ENCODE measurements around the gene CYP3A7. TPM values are rescaled to one million over a fixed set of nuclear protein-coding genes. Genes with fewer than 3 reads are reported as not detected.

The CYP3A7 gene
- total and polyA plus RNA-seq, 9 of the 15 experiments (the other 6 are each of a cell fraction or from before 2014, with no cell fraction given), result 0.20 TPM; not detected in 8

DNA sequence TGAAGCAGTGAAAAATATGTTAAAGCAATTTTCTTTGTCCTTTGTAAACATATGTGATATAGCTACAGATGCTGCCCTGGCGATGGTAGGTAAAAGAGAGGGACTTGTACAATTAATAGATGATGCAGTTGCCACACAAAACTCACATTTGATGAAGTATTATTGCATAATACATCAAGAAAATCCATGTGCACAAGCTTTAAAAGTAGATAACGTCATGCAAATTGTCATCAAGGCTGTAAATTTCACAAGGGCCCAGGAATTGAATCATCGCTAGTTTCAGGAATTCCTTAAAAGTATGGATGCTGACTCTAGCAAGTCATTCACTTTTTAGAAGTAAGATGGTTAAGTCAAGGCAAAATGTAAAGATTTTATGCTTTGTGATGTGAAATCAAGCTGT lies 65.2 kb downstream of the CYP3A7 start (continued):
- TF ChIP-seq, protein P1, sequence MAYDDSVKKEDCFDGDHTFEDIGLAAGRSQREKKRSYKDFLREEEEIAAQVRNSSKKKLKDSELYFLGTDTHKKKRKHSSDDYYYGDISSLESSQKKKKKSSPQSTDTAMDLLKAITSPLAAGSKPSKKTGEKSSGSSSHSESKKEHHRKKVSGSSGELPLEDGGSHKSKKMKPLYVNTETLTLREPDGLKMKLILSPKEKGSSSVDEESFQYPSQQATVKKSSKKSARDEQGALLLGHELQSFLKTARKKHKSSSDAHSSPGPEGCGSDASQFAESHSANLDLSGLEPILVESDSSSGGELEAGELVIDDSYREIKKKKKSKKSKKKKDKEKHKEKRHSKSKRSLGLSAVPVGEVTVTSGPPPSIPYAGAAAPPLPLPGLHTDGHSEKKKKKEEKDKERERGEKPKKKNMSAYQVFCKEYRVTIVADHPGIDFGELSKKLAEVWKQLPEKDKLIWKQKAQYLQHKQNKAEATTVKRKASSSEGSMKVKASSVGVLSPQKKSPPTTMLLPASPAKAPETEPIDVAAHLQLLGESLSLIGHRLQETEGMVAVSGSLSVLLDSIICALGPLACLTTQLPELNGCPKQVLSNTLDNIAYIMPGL (CRISPR knock-in tag; IDR thresholded peaks at IDR 0.05), result no peak
- TF ChIP-seq CTCFL (IDR thresholded peaks at IDR 0.05; ENCODE audit: borderline replicate concordance, insufficient read depth, low read depth, low read length, poor library complexity, severe bottlenecking) (no peak), RB1 (IDR thresholded peaks at IDR 0.05; ENCODE audit: low read depth) (no peak), ARID1B (IDR thresholded peaks at IDR 0.05) (peak; percentile 67), ZNF121 (CRISPR knock-in tag; conservative IDR thresholded peaks at IDR 0.05) (no peak), ZNF282 (CRISPR knock-in tag; IDR thresholded peaks at IDR 0.05) (no peak), ZBTB43 (CRISPR knock-in tag; IDR thresholded peaks at IDR 0.05) (no peak), ZNF76 (CRISPR knock-in tag; IDR thresholded peaks at IDR 0.05; ENCODE audit: borderline replicate concordance) (no peak), ATF1 (CRISPR knock-in tag; IDR thresholded peaks at IDR 0.05) (no peak), ATF1 (tag; IDR thresholded peaks at IDR 0.05) (no peak), ZNF124 (CRISPR knock-in tag; IDR thresholded peaks at IDR 0.05) (no peak), ZNF668 (CRISPR knock-in tag; IDR thresholded peaks at IDR 0.05) (no peak), ATF3 (IDR thresholded peaks at IDR 0.05) (peak; percentile 87), ATF3 (CRISPR knock-in tag; conservative IDR thresholded peaks at IDR 0.05) (no peak), SMAD3 (CRISPR knock-in tag; conservative IDR thresholded peaks at IDR 0.05) (no peak), ZC3H8 (IDR thresholded peaks at IDR 0.05) (no peak), SMARCA4 (IDR thresholded peaks at IDR 0.05) (peak; percentile 45; the same call in 1 of the 2 replicates), POLR2AphosphoS2 (IDR thresholded peaks at IDR 0.05; ENCODE audit: low read length) (no peak), ZNF695 (CRISPR knock-in tag; IDR thresholded peaks at IDR 0.05) (no peak), GABPA (tag; conservative IDR thresholded peaks at IDR 0.05; ENCODE audit: low read depth) (no peak)
- TF ChIP-seq, protein P2, sequence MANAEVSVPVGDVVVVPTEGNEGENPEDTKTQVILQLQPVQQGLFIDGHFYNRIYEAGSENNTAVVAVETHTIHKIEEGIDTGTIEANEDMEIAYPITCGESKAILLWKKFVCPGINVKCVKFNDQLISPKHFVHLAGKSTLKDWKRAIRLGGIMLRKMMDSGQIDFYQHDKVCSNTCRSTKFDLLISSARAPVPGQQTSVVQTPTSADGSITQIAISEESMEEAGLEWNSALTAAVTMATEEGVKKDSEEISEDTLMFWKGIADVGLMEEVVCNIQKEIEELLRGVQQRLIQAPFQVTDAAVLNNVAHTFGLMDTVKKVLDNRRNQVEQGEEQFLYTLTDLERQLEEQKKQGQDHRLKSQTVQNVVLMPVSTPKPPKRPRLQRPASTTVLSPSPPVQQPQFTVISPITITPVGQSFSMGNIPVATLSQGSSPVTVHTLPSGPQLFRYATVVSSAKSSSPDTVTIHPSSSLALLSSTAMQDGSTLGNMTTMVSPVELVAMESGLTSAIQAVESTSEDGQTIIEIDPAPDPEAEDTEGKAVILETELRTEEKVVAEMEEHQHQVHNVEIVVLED (CRISPR knock-in tag; IDR thresholded peaks at IDR 0.05), result no peak
